Activated CD8-positive, alpha-beta memory T cell treated with anti-CD3 and anti-CD28 coated beads, Interleukin-2, amount 50 U/mL, for 1 hour (primary cell): Measurements from ENCODE around the gene KCNE4.

Experiments
- DNase-seq: peaks from one replicate; pipeline ENCODE4 v3.0.0-alpha.2; 2020; ENCODE audit errors: extremely low read depth

The KCNE4 gene

DNA sequence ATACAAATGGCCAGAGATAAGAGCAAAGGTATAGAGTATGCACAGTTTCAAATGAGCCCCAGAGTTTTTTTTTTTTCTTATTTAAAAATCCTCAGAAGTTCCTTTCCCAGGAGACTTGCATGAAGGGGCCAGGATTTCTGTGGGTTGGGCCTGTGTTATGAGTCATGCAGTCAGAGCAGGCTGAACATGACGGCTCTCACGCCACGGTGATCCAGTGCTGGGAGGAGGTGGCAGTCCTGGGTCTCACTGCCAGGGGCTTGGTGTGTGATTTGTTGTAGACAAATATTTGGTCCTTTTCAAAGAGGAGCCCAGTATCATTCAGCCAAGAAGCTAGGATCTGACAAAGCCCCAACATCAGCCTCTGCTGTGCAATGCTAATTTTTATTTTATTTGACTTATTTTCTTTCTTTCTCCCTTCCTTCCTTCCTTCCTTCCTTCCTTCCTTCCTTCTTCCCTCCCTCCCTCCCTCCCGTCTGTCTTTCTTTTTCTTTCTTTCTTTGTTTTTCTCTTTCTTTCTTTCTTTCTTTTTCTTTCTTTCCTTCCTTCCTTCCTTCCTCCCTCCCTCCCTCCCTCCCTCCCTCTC is 10.4 kb upstream of the KCNE4 start:
- no peak for DNase-seq

DNA sequence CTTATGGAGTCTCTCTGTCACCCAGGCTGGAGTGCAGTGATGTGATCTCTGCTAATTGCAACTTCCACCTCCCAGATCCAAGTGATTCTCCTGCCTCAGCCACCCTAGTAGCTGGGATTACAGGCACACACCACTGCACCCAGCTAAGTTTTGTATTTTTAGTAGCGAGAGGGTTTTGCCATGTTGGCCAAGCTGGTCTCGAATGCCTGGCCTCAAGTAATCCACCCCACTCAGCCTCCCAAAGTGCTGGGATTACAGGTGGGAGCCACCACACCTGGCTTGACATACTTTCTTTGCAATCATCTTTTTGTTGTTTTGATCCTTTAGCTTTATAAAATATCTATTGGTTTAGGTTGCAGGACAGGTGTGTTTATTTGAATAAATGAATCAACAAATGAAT is 9.7 kb upstream of the KCNE4 start:
- DNase-seq = no peak

DNA sequence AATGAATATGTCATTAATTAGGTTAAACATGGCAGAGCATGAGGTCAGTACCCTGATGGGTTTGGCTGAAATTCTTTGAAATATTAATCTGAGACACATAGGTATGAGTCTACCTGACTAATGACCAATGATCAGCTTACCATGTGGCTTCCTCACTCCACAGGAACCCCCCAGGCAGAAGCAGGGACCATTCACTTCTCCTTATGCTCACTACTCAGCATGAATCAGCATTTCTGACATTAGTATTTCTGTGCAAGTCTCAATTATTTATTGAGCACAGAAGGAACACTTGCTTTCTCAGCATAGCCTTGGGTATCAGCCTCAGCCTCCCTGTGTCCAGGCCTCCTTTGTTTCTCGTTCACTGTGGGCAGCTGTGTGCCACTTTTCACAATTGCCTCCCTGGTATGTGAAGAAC is 9.3 kb upstream of the KCNE4 start:
- DNase-seq = no peak

DNA sequence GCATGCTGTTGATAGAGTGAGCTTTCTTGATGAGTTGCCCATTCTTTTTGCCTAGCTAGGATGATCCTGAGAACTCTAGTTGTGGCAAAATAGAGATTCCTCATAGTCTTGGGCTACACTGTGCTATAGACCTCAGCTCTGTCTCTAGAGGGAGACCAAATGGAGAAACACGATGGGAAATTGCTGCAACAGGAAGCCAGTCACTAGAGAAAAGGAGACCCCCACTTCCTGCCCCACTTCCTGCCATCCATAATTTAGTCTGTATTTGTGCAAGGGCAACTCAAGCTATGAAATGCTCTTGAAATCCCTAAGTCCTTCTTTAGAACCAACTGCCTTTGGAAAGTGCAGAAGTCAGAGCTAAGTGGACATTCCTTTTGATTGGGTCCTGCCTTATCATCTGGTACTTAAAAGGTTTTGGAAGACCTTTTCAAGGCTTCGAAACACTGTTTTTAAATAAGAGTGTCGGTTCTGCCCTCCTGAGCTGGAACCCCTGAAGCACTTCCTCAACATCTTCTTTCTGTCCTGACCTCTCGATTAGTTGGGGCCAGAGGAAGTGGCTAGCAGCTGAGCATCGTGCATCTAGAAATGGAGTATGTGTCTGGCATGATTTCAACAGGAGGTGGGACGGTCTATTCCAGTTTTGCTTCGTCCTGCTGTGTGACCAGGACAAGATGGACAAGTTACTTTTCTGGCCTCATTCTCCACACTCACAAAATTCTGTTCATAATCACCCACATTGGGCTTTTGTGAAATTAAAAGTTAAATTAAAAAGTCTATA is 8.6 kb upstream of the KCNE4 start:
- no peak for DNase-seq

DNA sequence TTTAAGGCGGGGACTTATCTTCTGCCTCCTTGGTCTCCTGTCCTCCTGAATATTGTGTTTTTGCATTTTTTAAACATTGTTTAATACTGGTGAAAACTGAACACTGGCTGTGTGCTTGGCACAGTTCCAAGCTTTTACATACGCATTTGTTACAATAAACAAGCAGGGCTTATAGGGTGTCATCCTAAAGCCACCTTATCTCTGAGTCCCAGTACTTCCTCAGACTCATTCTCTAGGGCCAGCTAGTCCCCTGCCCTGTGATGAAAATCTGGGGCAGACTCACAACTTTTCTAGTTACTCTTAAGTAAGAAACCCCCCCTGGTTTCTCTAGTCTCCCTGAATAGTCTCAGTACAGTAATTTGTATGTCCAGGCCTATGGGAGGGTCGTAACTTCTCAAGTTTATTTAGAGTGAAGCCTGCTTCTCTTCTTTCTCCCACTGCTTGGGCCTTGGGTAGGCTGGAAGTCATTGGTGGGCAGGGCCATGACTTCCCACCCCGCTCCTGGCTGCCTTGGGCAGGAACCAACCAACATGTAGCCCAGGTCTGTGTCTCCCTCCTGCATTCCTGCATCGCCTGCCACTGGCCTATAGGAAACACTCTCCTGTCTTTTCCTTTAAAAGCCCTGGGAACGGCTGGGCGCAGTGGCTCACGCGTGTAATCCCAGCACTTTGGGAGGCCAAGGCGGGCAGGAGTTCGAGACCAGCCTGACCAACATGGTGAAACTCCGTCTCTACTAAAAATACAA is 7.7 kb upstream of the KCNE4 start:
- no peak for DNase-seq

DNA sequence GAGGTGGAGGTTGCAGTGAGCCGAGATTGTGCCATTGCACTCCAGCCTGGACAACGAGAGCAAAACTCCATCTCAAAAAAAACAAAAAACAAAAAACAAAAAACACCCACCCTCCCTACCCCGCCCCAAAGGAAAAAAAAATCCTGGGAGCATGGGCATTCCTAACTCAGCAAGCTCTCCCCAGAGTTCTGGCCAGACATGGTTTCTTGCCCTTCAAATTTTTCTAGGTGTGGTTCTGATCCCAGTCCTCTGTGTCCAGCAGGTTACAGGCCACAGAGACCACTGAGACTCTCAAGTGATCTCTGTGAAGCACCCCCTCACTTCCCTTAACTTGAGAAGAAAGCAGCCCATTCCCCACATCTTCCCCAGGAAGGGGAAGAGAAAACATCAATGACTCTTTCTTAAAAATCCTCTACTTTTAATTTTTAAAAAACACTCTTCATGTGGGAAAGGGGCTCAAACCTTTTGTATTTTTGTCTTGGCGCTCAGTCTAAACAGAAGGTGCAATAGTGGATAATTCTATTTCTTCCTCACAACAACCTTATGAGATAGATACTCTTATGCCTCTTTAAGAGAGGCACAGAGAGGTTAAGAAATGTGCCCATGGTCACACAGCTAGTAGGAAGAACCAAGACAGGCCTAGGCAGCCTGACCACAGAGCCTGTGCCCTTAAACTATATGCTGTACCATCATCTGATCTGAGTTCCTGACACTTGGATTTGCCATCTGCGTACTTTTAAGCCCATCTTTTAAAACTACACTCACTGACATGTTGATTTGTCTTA is 6.9 kb upstream of the KCNE4 start:
- DNase-seq = no peak

DNA sequence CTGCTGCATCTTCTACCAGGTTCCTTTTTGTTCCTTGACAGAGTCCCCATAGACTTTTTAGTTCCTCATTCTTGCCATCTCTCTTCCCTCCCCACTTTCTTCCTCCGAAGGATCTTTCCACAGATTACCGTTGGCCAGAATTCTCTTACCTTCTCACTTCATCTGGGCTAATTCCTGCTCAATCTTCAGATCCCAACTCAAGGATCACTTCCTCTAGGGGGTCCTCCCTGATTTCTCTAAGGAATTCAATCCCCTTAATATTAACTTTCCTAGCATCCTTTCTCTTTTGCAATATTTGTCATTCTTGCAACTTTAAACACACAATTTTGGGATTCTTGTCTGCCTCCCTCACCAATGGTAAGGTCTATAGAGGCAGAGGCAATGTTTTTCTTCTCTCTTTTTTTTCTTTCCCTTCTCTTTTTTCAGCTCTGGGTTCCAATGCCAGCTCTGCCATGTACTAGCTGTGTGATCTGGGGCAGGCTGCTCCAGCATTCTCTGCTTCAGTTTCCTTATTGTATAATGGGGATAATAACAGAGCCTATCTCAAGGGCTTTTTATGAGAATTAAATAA is 5.4 kb upstream of the KCNE4 start:
- DNase-seq = no peak

DNA sequence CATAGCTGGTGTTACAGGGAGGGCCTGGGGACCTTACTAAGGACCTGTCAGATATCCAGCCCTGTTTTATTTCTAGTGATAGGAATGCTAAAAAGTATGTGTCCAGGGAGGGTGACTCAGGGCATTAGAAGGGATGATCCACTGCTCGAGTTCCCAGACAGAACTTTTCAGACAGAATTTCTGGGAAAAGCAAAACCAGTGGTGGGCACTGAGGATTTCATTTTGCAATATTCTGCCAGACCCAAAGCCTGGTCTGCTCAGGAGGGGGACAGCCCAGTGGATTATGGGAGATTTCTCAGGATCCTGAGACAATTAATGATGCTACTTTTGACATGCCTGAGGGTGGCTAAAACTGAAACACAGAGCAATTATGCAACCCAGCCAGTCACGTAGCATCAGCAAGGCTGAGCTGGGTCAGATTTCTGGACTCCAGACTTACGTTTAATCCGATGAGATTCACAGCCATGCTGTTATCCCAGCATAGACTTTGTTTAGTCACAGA is 4.7 kb upstream of the KCNE4 start:
- DNase-seq = no peak

DNA sequence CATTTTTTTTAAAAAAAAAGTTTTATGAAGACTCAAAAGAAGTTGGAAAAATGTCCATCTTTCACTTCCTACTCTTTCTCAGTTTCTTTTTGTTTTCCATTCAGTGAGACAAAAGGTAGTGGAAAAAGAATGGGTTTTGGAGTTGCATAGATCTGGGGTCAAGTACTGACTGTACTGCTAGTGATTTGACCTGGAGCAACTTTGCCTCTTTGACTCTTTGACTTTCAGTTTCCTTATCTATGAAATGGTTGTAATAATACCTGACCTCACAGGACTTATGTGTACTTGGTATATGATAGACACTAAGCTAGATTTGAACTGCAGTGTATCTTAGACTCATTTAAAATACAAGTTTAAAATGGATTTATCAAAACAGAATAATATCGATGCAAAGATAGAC is 3.5 kb upstream of the KCNE4 start:
- DNase-seq = no peak

DNA sequence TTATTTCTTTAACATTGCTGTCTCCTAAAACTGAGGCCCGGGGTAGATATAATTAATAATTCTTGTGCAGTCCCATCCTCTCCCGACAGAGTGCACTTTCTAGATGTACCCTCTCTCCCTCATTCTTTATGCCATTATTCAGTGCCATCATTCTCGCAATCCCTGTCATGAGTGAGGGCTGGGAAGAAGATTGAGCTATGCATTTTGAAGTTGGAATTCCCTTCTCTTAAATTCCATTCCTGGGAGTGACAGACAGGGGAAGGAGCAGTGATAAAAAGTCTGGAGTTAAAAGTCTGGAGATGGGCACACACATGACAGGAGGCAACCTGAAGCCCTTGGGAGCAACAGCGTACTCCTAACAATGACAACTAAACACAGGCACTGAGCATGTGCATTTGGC is 2.6 kb upstream of the KCNE4 start:
- no peak for DNase-seq

DNA sequence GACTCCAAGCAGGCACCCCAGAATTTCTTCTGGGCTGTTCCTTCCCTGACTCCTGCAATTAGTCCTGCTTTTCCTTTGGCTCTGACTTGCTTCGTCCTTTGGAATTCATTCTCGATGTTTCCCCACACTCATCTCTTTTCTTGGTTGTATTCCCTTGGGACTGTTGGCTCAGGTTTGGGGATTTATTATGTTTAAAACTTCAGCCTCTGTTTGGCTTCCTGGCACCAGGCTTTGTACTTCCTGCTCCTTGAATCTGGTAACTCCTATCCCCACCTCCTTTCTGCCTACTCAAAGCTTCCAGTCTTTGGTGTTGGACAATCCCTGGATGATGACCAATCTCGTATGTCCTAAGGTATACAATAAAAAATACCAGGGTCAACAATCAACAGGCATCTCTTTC is 1.8 kb upstream of the KCNE4 start:
- DNase-seq = no peak

DNA sequence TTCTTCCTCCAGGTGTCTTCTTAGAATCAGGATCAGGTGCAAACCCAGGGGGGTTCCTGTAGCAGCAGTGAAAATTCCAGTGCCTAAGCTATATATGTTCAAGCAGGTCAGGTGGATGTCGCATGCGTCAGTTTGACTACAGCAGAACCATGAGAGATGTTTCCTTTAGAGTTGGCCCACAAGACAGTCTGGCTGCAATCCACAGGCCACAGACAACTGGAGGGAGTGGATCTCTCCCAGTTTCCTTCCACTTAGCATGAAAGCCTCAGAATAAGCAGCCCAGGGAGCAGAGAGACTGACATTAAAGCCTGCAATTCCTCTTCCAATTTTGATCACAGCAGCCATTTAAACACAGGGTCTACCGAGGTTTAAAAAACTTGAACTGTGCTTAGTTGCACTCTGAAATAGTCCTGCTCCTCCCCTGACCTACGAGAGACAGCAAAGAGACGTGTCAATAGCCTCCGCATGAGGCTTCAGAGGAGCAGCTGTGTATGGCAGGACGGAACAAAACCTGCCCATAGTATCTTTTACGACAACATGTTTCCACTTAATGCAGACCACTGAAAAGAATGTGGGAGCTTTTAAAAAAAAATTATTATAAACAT is 988 bp upstream of the KCNE4 start:
- no peak for DNase-seq

DNA sequence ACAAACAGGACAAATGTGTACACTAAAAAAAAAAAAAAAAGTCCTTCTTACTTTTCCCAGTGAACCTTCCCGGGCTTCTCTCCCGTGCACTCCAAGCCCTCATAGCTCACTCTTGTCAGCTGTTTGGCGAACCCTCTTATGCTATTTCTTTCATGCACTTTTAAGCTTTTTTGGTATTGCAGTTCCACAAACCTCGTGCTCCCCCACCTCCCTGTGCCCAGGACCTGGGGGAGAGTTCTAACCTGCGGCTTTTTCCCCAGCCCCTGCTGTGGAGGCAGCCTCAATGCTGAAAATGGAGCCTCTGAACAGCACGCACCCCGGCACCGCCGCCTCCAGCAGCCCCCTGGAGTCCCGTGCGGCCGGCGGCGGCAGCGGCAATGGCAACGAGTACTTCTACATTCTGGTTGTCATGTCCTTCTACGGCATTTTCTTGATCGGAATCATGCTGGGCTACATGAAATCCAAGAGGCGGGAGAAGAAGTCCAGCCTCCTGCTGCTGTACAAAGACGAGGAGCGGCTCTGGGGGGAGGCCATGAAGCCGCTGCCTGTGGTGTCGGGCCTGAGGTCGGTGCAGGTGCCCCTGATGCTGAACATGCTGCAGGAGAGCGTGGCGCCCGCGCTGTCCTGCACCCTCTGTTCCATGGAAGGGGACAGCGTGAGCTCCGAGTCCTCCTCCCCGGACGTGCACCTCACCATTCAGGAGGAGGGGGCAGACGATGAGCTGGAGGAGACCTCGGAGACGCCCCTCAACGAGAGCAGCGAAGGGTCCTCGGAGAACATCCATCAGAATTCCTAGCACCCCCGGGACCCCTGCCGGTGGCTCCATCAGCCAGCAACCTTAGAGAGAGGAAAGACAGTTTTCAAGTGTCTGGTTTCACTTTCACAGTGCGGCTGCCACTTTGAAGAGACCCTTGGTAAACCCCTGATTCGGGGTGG is 826 bp downstream of the KCNE4 start:
- no peak for DNase-seq

DNA sequence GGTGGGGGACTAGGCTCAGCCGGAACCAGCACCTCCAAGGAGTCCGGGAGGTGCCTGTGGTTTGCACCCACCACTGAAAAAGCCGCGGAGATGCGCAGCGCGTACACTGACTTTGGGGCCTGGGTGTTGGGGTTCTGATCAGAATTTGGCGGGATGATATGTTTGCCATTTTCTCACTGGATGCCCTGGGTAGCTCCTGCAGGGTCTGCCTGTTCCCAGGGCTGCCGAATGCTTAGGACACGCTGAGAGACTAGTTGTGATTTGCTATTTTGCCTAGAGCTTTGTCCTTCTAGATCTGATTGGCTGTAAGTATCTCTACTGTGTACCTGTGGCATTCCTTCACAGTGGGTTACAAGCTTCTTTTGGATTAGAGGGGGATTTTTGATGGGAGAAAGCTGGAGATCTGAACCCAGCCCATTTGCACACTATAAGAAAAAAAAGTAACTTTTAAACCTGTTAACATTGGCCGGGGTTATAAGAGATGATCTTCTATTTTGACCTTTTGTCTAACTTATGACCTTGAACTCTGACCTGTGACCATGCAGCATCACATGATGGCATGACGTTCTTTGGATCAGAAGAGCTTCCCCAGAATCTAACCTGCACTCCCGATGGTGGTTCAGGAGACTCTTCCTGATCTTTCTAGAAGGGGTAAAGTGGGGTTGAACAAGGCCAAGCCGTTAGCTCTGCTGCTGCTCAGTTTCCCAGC is 1.6 kb downstream of the KCNE4 start:
- DNase-seq = no peak

DNA sequence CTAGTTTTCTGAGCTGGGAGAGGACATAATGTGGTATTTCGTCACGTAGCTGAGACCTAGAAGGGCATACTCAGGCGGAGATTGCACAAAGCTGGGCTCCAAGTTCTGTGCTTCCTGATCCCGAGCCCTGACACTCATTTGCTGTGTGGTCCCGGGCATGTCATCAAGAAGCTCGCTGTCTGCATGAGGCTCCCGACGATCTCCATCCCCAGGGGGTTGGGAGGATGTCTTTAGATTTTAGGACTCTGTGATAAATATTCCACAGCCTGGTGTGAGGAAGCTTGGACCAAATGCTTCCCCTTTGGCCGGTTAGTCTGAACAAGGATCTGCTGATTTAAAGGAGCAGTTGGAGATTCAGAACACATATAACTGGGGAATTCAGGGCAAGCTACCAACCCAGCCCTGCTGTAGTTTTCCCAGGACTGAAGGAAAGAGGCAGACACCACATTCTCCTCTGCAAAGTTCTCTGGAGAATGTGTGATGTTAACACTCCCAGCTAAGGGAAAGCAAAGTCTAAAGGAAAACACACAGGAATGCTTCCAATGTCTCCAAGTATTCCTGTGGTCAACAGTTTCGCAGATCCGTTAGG is 2.3 kb downstream of the KCNE4 start:
- no peak for DNase-seq

DNA sequence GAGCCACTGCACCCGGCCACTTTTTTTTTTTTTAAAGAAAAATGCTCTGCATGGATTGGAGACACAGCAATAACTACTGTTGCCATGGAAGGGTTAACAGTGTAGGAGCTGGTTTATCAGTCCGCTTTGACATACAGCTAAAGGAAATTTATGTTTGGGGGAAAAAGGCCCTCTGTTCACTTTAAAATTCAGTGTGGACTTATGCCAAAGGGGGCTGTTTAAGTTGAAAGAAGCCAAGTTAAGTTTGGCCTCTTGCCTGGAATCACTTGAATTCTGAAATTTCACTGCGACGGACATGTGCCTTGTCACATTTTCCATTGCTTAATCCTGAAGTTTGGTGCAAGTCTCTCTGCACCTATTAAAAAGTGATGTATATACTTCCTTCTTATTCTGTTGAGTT is 3.1 kb downstream of the KCNE4 start:
- DNase-seq = no peak

DNA sequence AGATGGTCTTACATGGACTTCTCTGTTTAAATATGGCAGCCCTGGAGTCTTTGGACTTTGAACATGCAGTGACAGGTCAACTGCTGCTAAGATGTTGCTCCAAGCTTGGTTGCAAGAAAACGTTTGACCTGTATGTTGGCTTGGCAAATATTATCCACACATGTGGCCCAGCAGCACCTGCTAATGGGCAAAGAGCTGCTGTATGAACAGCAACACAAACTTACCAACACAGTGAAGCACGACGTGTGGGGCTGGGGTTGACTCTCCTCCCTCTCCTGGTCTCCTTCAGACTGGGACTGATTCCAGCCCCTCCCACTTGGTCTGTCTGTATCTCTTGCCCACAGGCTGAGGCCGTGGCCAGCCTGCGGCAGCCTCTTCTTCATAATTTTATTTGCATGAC is 3.8 kb downstream of the KCNE4 start:
- no peak for DNase-seq

DNA sequence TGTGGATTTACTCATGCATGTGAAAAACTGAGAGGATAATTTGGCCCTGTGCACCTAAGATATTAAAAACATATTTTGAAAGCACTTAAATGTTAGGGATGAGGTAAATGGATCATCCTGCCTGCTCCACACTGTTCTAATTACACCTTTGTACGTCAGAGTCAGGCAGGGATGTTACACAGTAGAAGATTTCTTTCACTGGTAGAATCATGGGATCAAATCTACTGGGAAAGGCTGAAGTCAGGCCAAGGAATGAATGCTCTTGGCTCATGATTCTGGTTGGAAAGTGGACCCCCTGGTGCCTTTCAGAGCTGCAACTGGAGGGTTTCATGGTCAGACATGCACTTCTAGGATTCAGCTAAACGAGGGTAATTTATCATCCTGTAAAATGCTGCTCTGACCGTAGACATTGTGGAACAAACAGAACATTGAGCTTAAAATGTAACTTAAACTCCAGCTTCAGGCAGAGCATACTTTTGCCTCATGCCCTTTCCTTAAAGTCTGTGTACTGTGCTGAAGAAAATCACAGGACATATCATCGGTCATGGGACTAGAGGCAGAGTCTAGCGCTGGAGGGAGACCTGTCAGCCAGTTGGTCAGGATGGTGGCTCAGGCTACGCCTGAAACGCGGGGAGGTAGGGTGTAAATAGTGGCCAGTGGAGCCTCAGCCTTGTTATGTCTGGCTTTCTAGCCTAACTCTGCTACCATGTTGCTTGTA is 4.9 kb downstream of the KCNE4 start:
- DNase-seq = no peak

DNA sequence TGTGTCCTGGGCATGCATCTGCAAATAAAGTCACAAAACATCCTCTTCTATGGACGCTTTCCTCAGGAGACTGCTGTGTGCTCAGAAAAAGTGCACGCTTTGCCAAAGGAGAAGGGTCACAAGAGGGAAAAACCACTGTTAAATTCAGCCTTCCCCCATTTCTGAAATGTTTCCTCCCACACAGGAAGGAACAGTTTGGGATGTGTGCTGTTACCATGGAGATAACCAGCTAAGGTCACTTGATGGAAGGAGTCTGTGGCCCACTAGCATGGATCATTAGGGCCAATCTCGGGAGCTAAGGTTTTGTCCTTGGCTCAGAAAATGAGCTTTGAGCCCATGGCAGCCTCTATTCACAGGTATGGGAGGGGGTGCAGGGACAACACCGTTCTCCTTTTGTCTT is 5.6 kb downstream of the KCNE4 start:
- DNase-seq = no peak
